Chondrocyte (in vitro differentiated cells): ENCODE data around the gene RAI1. TPM values are rescaled to one million over a fixed set of nuclear protein-coding genes. Genes with fewer than 3 reads are reported as not detected.
A peak's percentile ranks its signal among the peaks of the same experiment; 100 is the strongest.

Experiments
- DNase-seq: peaks from one replicate; pipeline ENCODE4 v3.0.0; 2021; ENCODE audit warnings: mixed read lengths, low spot score
- H3K27ac Mint-ChIP-seq: one replicate; pipeline ENCODE4 v1.8.0; 2021; ENCODE audit warnings: mild to moderate bottlenecking, moderate library complexity, mixed read lengths; ENCODE audit not compliant: unreplicated experiment
- H3K27me3 Mint-ChIP-seq: 2 replicates; pipeline ENCODE4 v1.8.0; 2021; ENCODE audit warnings: low read depth, mixed read lengths
- H3K36me3 Mint-ChIP-seq: 2 replicates; pipeline ENCODE4 v1.8.0; 2021; ENCODE audit warnings: low read depth, mixed read lengths
- H3K4me1 Mint-ChIP-seq: 2 replicates; pipeline ENCODE4 v1.8.0; 2021; ENCODE audit warnings: low read depth, mild to moderate bottlenecking, mixed read lengths
- H3K4me3 Mint-ChIP-seq: one replicate; pipeline ENCODE4 v1.8.0; 2021; ENCODE audit warnings: mild to moderate bottlenecking, moderate library complexity, mixed read lengths; ENCODE audit not compliant: unreplicated experiment
- H3K9me3 Mint-ChIP-seq: 2 replicates; pipeline ENCODE4 v1.8.0; 2021; ENCODE audit warnings: low read depth, mixed read lengths
- total RNA-seq: library from RNA; stranded (reverse); gene quantifications from 3 replicates; pipeline ENCODE4 v1.2.1, GENCODE V29; 2021
- TF ChIP-seq, protein P1 (sequence below): fragments of 200-600 bp; sonication (generic); IDR thresholded peaks from 2 replicates; pipeline ENCODE4 v1.5.0; 2021; ENCODE audit warnings: antibody characterized with exemption, mild to moderate bottlenecking, moderate library complexity

The RAI1 gene
- total RNA-seq, 1 donor from 2014 or later: 28.7 TPM

DNA sequence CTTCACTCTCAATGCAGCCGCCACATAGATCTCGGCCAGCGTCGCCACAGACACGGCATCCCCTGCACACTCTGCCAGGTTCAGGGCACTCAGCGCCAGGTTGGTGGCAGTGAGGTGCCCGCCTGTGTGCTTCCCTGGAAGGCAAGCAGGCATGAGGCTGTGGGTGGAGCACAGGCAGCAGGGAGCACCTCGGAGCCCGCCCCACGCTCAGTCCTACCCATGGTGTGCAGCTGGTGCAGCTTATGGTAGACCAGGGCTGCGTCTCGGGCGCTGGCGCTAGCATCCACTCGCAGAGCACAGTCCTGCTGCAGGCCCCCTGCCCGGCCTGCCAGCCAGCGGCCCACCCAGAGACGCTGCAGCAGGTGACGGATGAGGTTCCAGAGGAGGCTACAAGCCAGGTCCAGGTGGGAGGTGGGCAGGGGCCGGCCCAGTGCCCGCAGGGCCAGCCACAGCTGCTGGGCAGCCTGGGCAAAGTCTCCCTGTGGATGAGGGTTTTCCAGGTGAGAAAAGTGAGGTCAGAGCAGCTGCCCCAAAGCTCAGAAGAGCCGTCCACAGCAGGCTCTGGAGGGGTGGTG lies 135.1 kb downstream of the RAI1 start:
- H3K36me3 Mint-ChIP-seq: peaks cover 2% of the 10 kb centered on the region
- H3K9me3 Mint-ChIP-seq: no peaks in the 10 kb centered on the region
- no peak overlapping the region for H3K27ac Mint-ChIP-seq

DNA sequence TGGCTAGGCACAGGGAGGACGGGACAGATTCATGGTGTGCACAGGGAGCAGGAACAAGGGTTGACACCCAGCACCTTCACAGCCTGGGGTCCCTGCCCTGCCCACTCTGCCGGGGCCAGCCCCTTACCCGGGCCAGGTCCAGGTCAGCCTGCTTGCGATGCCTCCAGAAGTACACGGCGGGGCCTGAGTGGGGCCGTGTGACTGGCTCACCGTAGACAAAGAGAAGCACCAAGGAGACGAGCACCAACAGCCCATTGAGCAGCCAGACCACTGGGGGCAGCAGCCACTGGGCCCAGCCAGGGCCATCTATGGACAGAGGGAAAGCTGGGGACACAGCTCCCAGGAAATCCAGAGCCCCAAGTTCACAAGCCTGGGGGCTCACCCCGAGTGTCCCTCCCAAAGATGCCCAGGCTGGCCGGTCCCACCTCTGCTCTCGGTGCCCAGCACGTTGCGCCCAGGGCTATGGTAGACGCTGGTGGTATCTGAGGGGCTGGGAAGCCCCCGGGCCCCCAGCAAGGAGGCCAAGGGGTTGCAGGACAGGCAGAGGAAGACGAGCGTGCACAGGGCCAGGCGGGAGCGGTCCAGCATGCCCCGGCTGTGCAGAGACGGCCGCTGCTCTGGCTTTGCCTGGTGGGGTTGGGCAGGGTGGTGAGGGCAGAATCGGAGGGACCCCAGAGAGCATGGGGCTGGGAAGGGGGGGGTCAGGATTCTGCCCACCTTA lies 135.7 kb downstream of the RAI1 start:
- TF ChIP-seq, protein P1, sequence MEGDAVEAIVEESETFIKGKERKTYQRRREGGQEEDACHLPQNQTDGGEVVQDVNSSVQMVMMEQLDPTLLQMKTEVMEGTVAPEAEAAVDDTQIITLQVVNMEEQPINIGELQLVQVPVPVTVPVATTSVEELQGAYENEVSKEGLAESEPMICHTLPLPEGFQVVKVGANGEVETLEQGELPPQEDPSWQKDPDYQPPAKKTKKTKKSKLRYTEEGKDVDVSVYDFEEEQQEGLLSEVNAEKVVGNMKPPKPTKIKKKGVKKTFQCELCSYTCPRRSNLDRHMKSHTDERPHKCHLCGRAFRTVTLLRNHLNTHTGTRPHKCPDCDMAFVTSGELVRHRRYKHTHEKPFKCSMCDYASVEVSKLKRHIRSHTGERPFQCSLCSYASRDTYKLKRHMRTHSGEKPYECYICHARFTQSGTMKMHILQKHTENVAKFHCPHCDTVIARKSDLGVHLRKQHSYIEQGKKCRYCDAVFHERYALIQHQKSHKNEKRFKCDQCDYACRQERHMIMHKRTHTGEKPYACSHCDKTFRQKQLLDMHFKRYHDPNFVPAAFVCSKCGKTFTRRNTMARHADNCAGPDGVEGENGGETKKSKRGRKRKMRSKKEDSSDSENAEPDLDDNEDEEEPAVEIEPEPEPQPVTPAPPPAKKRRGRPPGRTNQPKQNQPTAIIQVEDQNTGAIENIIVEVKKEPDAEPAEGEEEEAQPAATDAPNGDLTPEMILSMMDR: peak; percentile 24
- no peak for DNase-seq
- no peak overlapping the region for H3K27ac Mint-ChIP-seq
- peaks cover 12% of the 10 kb centered on the region for H3K4me1 Mint-ChIP-seq
- peaks cover 2% of the 10 kb centered on the region for H3K36me3 Mint-ChIP-seq
- H3K4me3 Mint-ChIP-seq: no peak overlapping the region
- no peaks in the 10 kb centered on the region for H3K9me3 Mint-ChIP-seq
- H3K27me3 Mint-ChIP-seq: no peaks in the 10 kb centered on the region

More for the DNA sequence above, 135.1 kb downstream of the RAI1 start:
- Mint-ChIP-seq H3K27me3 (no peaks in the 10 kb centered on the region), H3K4me1 (peaks cover 16% of the 10 kb centered on the region), H3K4me3 (no peak overlapping the region)
- TF ChIP-seq, protein P1: no peak
- peak; percentile 91 for DNase-seq

DNA sequence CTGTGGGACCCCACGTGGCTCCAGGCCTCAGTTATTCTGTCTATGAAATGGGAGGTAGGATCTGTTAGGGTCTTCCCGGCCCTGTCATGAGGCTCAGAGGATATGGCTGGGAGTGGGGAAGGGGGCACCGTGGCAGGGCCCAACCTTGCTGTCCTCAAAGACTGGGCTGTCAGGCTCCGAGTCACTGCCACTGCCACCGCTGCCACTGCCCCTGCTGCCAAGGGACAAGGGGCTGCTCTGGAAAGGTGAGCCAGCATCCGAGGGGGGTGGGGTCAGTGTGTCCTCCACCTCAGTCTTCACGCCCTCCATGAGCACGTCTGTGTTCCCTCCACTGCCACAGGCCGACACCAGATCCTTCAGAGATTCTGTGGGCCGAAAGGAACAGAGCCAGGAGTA lies 136.3 kb downstream of the RAI1 start:
- H3K36me3 Mint-ChIP-seq: peaks cover 2% of the 10 kb centered on the region

DNA sequence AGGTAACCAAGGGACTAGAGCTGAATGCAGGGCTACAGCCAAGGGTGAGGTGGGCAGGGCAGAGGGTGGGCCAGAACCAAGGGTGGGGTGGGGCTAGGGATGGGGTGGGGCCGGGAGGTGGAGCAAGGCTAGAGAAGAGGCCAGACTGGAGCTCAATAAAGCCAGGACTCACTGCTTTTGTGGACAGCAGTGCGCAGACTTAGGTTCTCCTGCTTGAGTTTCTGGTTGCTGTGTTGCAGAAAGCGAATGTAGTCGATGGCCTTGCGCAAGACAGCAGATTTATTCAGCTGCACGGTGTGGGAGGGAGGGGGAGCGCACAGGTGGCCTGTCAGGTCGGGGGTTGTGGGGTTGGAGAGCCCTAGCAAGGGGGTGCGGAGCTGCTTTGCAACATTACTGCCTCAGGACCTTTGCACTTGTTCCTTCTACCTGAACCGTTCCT lies 136.8 kb downstream of the RAI1 start:
- Mint-ChIP-seq H3K4me3 (no peak overlapping the region), H3K36me3 (peaks cover 2% of the 10 kb centered on the region), H3K9me3 (no peaks in the 10 kb centered on the region), H3K27me3 (no peaks in the 10 kb centered on the region), H3K4me1 (peaks cover 20% of the 10 kb centered on the region), H3K27ac (no peak overlapping the region)
- TF ChIP-seq, protein P1: no peak
- no peak for DNase-seq

More for the DNA sequence above, 136.3 kb downstream of the RAI1 start:
- Mint-ChIP-seq H3K4me1 (peaks cover 14% of the 10 kb centered on the region), H3K4me3 (no peak overlapping the region), H3K27ac (no peak overlapping the region), H3K9me3 (no peaks in the 10 kb centered on the region), H3K27me3 (no peaks in the 10 kb centered on the region)
- DNase-seq: no peak
- TF ChIP-seq, protein P1: no peak

DNA sequence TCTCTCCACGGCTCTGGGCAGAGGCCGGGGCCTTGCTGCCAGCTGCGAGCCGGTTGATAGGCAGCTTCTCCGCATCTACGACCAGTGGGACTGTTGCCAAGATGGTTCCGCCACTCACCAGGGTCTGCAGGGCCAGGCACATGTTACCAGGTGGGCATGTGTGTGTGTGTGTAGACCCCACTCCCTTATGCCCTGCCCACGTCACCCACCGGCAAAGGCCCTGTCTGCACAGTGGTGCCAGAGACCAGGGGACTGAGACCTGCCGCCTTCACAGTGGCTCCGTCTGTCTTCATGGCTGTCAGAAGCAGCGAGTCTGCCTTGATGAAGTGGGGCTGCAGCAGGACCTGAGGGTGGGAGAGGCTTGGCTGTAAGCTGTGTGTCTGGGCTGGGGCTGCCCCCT lies 137.9 kb downstream of the RAI1 start:
- peaks cover 26% of the 10 kb centered on the region for H3K4me1 Mint-ChIP-seq
- peaks cover 2% of the 10 kb centered on the region for H3K36me3 Mint-ChIP-seq
- H3K4me3 Mint-ChIP-seq: no peak overlapping the region
- no peaks in the 10 kb centered on the region for H3K9me3 Mint-ChIP-seq
- no peak overlapping the region for H3K27ac Mint-ChIP-seq
- no peak for DNase-seq
- TF ChIP-seq, protein P1: no peak
- H3K27me3 Mint-ChIP-seq: no peaks in the 10 kb centered on the region
